GM19193 (cell line): ENCODE measurements around the gene ABCB8.

Experiments
- POLR2A ChIP-seq: IDR thresholded peaks from 4 replicates; pipeline ENCODE4 v1.6.1; 2011; ENCODE audit not compliant: insufficient read depth, insufficient read length; ENCODE audit errors: extremely low read depth

The ABCB8 gene

GRCh38 chr7:151016942-151017341 is 11.3 kb upstream of the ABCB8 start:
- TF ChIP-seq POLR2A: no peak

- no peak for TF ChIP-seq POLR2A
Observed at GRCh38 chr7:151017370-151017952, 10.8 kb upstream of the ABCB8 start.

- no peak for TF ChIP-seq POLR2A
Observed at GRCh38 chr7:151017953-151018420, 10.3 kb upstream of the ABCB8 start.

GRCh38 chr7:151018421-151019129 is 9.7 kb upstream of the ABCB8 start:
- TF ChIP-seq POLR2A: no peak

GRCh38 chr7:151019130-151019447 is 9.2 kb upstream of the ABCB8 start:
- TF ChIP-seq POLR2A: no peak

- TF ChIP-seq POLR2A: no peak
Observed at GRCh38 chr7:151020231-151020630, 8.0 kb upstream of the ABCB8 start.

GRCh38 chr7:151023232-151023631 is 5.0 kb upstream of the ABCB8 start:
- TF ChIP-seq POLR2A: no peak

- no peak for TF ChIP-seq POLR2A
Observed at GRCh38 chr7:151024435-151025056, 3.7 kb upstream of the ABCB8 start, which contains the start of gene ATG9B. Gene ATG9B, minus strand, starts transcription at chr7:151024494. Its CDS starts 71 bp downstream, at chr7:151024423.

- TF ChIP-seq POLR2A: no peak
Observed at GRCh38 chr7:151025924-151026671, 2.2 kb upstream of the ABCB8 start.

GRCh38 chr7:151028948-151029501 is 775 bp downstream of the ABCB8 start:
- TF ChIP-seq POLR2A: no peak

GRCh38 chr7:151031011-151031410 is 2.8 kb downstream of the ABCB8 start:
- no peak for TF ChIP-seq POLR2A

GRCh38 chr7:151032936-151033863 is 5.0 kb downstream of the ABCB8 start:
- TF ChIP-seq POLR2A: no peak

GRCh38 chr7:151033864-151034249 is 5.6 kb downstream of the ABCB8 start:
- TF ChIP-seq POLR2A: no peak

- no peak for TF ChIP-seq POLR2A
Observed at GRCh38 chr7:151034312-151035025, 6.2 kb downstream of the ABCB8 start.

- no peak for TF ChIP-seq POLR2A
Observed at GRCh38 chr7:151035026-151035717, 6.9 kb downstream of the ABCB8 start.
